GM12872 (cell line): ENCODE data around the gene ISCU.

Experiments
- TF ChIP-seq, protein P1 (sequence below): IDR thresholded peaks from 3 replicates; pipeline ENCODE4 v1.5.1; 2011; ENCODE audit warnings: low read depth, mild to moderate bottlenecking, low read length, moderate library complexity; ENCODE audit not compliant: insufficient read depth

The ISCU gene

DNA sequence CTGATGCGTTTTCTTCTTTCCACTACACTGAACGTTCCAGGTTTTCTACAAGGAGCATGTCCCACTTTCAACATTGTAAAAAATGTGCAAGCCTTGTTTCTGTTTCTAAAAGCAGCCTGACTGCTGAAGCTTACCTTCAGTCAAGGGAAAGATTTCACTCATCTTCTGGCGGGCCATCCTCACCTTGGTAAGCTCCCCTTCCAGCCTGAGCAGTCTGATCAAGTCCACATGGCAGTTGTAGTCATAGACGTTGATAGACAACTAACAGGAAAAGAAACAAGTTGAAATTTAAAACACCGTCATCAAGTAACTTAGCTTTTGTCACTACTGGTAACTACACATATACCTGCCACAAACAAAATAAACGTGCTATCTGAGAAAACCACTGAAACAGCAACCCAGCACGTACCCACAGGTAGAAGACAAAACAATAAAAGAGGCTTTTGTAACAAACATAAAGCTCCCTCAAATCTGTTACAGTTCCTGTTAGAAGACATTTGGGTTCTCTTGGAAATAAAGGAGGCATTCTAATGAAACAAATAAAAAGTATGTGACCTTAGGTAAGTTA is 13.4 kb upstream of the ISCU start:
- TF ChIP-seq, protein P1, sequence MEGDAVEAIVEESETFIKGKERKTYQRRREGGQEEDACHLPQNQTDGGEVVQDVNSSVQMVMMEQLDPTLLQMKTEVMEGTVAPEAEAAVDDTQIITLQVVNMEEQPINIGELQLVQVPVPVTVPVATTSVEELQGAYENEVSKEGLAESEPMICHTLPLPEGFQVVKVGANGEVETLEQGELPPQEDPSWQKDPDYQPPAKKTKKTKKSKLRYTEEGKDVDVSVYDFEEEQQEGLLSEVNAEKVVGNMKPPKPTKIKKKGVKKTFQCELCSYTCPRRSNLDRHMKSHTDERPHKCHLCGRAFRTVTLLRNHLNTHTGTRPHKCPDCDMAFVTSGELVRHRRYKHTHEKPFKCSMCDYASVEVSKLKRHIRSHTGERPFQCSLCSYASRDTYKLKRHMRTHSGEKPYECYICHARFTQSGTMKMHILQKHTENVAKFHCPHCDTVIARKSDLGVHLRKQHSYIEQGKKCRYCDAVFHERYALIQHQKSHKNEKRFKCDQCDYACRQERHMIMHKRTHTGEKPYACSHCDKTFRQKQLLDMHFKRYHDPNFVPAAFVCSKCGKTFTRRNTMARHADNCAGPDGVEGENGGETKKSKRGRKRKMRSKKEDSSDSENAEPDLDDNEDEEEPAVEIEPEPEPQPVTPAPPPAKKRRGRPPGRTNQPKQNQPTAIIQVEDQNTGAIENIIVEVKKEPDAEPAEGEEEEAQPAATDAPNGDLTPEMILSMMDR = no peak

DNA sequence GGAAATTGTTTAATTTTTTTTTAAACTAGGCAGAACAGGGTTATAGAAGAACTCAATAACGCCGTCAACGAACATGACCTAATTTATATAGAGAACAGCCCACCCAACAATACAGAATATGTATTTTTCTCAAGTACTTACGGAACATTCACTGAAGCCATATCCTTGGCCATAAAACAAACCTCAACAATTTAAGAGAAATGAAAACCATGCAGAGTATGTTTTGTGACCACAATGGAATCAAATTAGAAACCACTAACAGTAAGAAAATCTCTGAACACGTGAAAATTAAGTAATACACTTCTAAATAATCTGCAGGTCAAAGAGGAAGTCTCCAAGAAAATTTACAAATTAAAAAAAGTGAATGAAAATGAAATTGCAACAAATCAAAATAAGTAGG is 10.9 kb upstream of the ISCU start:
- TF ChIP-seq, protein P1 = no peak

DNA sequence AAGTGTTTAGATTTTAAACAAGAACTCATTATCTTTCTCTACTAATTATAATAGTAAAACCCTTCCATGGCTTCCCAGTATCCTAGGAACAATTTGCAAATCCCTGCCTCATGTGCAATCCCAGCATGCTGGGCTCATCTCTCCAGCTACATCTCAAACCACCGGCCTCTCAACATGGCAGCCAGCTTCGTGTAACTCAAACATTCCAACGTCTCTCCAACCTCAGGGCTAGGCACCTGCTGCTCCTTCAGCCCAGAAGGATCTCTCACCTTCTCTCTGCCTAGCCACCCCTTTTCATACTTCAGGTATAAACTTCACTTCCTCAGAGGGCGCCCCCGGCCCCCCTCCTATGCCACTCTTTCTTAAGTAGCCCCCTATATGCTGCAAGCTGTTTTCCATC is 8.6 kb upstream of the ISCU start:
- TF ChIP-seq, protein P1 = no peak

DNA sequence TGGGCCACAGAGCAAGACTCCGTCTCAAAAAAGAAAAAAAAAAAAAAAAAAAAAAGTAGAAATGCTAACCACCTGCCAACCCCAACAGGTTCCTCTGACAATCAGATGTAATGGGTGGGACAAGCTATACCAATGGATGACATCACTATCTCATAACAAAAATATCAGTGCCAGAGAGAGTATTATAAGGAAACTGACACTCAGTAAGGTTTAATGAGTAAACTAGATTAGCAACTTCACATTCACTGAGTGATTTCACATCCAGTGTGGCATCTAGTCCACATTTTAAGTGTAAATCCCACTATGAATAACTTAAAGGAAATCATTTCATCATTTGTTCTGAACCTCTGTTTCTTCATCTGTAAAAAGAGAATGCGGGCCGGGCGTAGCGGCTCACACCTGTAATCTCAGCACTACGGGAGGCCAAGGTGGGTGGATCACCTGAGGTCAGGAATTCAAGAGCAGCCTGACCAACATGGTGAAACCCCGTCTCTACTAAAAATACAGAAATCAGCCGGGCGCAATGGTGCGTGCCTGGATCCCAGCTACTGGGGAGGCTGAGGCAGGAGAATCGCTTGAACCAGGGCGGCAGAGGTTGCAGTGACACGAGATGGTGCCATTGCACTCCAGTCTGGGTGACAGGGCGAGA is 3.3 kb upstream of the ISCU start:
- TF ChIP-seq, protein P1 = no peak

DNA sequence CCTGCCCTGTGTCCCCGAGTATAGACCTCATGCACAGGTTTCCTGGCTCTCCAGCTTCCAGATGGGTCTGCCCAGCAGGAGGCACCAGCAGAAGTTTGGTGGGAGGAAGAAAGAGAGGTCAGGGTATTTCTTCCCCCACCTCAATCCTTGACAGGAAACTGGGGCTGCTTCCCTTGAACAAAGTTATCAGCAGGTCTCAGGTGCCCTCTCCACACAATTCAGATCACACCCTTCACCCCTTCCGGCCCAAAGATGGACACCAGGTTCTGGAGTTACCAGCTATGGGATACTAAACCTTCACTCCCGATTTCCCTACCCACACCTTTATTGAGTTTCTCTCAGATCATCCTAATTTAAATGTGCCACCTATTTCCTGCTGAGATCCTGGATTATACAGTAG is 2.6 kb upstream of the ISCU start:
- TF ChIP-seq, protein P1 = no peak

DNA sequence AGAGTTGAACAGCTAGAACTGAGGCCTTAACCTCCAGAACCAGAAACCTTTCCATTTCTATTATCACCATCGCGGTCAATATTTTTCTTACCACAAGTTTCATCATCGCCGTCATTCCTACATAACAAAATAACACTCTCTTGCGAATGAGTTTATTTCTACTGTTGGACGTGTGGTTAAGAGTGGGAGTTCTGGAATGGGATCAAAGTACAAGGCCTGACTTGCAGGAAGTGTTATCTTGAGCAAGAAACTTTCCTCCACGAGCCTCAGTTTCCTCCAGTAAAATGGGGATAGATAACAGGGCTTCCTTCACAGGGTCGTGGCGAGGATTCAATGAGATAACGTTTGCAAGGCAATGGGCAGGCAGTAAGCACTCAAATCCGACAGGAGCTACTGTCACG is 2.1 kb upstream of the ISCU start:
- TF ChIP-seq, protein P1 = no peak

DNA sequence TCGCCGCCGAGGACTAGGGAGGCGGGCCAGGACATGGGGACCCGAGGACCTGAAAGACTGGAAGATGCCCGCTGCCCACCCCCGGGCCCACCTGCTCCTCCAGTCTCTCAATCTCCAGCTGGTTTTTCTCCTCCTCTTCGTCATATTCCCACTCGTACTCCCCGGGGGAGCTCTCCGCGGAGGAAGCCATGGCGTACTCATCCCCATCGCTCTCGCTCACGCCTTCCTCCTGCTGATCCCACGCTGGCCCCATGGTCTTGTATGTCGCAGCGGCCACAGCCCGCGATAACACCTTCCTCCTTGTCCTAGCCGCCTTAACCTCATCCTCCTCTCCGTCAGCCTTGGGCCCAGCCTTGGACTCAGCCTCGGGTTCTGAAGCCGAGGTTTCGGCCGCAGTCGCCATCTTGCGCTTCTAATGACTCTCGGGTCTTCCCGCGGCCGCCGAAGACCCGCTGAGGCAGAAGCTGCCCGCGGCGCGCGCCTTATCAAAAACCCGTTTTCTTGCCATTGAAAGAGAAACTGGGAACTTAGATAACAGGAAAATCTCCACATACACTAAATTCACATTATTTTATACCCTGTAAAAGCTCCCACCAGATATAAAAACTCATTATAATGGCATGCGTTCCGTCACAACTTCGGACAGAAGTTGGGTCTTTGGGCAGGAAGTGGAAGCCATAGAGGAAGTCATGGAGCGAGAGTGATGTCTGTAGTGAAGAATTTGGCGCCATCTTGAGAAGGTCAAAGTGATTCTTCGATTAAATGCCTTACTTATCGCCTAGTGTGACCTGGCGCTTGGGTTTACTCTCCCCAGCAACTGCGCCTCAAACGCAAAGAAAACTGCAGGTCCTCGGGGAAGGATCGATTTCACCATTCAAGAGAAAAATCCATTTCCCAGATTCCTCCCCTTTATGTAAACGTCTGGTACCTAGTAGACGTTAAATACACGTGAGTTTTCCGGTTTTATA is 1.4 kb upstream of the ISCU start, which contains the start of gene SART3:
SART3 (minus strand) TSS at position 422 of the 968 bp plus-strand sequence; CDS start at position 403, 19 bp downstream.
- TF ChIP-seq, protein P1 = no peak
